ENCODE results near the gene HENMT1.

Gene HENMT1

GRCh38 chr1:108612496-108612895 is 48.4 kb downstream of the HENMT1 start:
- Histone ChIP-seq H3K4me1 (ENCODE audit: insufficient read depth, low read length) (no peaks in the 10 kb centered on the region), H3K27me3 (ENCODE audit: insufficient read depth, low read length) (no peaks in the 10 kb centered on the region), H3K27ac (ENCODE audit: low read length) (no peak overlapping the region), H3K4me3 (ENCODE audit: low read length) (no peak overlapping the region), H3K9ac (ENCODE audit: low read depth, low read length) (no peak overlapping the region), H3K9me3 (ENCODE audit: insufficient read depth, low read depth, low read length) (no peaks in the 10 kb centered on the region), H3K36me3 (ENCODE audit: insufficient read depth, low read depth, low read length) (peaks cover 38% of the 10 kb centered on the region)

GRCh38 chr1:108611984-108612383 is 48.9 kb downstream of the HENMT1 start:
- no peaks in the 10 kb centered on the region for H3K4me1 ChIP-seq (ENCODE audit: insufficient read depth, low read length)

DNA sequence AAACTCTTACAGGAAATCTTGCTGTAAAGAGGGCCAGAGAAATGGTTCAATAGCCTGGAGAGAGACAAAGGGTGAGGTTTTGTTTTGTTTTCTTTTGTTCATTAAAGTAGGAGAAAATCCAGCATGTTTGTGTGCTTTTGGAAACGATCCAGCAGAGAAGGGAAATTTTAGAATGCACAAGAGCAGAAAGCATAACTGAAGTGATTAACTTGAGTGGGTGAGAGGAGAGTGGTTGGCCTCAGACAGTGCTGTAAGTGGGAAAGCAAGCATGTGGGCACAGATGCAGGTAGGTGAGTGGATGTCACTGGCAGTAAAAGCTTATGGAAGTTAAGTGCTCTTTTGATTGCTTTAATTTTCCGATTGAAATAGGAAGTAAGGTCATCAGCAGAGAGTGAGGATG is 50.8 kb downstream of the HENMT1 start:
- H3K27ac ChIP-seq (ENCODE audit: low read length) = no peak overlapping the region
- peaks cover 38% of the 10 kb centered on the region for H3K36me3 ChIP-seq (ENCODE audit: insufficient read depth, low read depth, low read length)
- no peak overlapping the region for H3K4me3 ChIP-seq (ENCODE audit: low read length)
- H3K4me1 ChIP-seq (ENCODE audit: insufficient read depth, low read length) = no peaks in the 10 kb centered on the region
- no peaks in the 10 kb centered on the region for H3K27me3 ChIP-seq (ENCODE audit: insufficient read depth, low read length)
- H3K9ac ChIP-seq (ENCODE audit: low read depth, low read length) = no peak overlapping the region
- no peaks in the 10 kb centered on the region for H3K9me3 ChIP-seq (ENCODE audit: insufficient read depth, low read depth, low read length)

More at GRCh38 chr1:108611984-108612383, 48.9 kb downstream of the HENMT1 start:
- Histone ChIP-seq H3K4me3 (ENCODE audit: low read length) (no peak overlapping the region), H3K27me3 (ENCODE audit: insufficient read depth, low read length) (no peaks in the 10 kb centered on the region), H3K36me3 (ENCODE audit: insufficient read depth, low read depth, low read length) (peaks cover 38% of the 10 kb centered on the region), H3K9me3 (ENCODE audit: insufficient read depth, low read depth, low read length) (no peaks in the 10 kb centered on the region), H3K27ac (ENCODE audit: low read length) (no peak overlapping the region), H3K9ac (ENCODE audit: low read depth, low read length) (no peak overlapping the region)

GRCh38 chr1:108609483-108610049 is 51.3 kb downstream of the HENMT1 start:
- Histone ChIP-seq H3K27ac (ENCODE audit: low read length) (no peak overlapping the region), H3K4me1 (ENCODE audit: insufficient read depth, low read length) (no peaks in the 10 kb centered on the region), H3K4me3 (ENCODE audit: low read length) (no peak overlapping the region), H3K9ac (ENCODE audit: low read depth, low read length) (no peak overlapping the region), H3K36me3 (ENCODE audit: insufficient read depth, low read depth, low read length) (peaks cover 33% of the 10 kb centered on the region), H3K27me3 (ENCODE audit: insufficient read depth, low read length) (no peaks in the 10 kb centered on the region), H3K9me3 (ENCODE audit: insufficient read depth, low read depth, low read length) (no peaks in the 10 kb centered on the region)

GRCh38 chr1:108606478-108606877 is 54.4 kb downstream of the HENMT1 start:
- Histone ChIP-seq H3K36me3 (ENCODE audit: insufficient read depth, low read depth, low read length) (peaks cover 24% of the 10 kb centered on the region), H3K9ac (ENCODE audit: low read depth, low read length) (no peak overlapping the region)

DNA sequence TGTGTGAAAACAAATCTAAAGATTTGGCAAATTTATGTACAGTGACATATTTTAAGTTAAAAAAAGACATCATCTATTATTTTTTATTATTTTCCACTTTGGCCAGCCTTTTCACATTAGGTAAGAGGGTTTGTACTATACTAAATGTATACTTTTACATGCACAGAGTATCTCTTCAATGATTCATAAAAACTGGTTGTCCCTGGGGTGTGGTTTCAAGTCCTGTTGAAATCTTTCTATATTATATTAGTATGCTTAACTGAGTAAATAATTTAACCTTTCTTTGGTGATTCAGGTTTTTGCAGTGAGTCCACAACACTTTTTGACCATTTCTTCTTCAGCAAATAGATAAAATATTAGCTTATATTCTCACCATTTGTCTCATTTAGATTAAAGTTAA is 55.3 kb downstream of the HENMT1 start:
- Histone ChIP-seq H3K9ac (ENCODE audit: low read depth, low read length) (no peak overlapping the region), H3K4me1 (ENCODE audit: insufficient read depth, low read length) (no peaks in the 10 kb centered on the region), H3K9me3 (ENCODE audit: insufficient read depth, low read depth, low read length) (no peaks in the 10 kb centered on the region), H3K27ac (ENCODE audit: low read length) (no peak overlapping the region), H3K4me3 (ENCODE audit: low read length) (no peak overlapping the region), H3K36me3 (ENCODE audit: insufficient read depth, low read depth, low read length) (peaks cover 28% of the 10 kb centered on the region), H3K27me3 (ENCODE audit: insufficient read depth, low read length) (no peaks in the 10 kb centered on the region)

More at GRCh38 chr1:108606478-108606877, 54.4 kb downstream of the HENMT1 start:
- Histone ChIP-seq H3K4me3 (ENCODE audit: low read length) (no peak overlapping the region), H3K9me3 (ENCODE audit: insufficient read depth, low read depth, low read length) (no peaks in the 10 kb centered on the region), H3K27me3 (ENCODE audit: insufficient read depth, low read length) (no peaks in the 10 kb centered on the region), H3K27ac (ENCODE audit: low read length) (no peak overlapping the region), H3K4me1 (ENCODE audit: insufficient read depth, low read length) (no peaks in the 10 kb centered on the region)

- no peaks in the 10 kb centered on the region for H3K9me3 ChIP-seq (ENCODE audit: insufficient read depth, low read depth, low read length)
- H3K4me1 ChIP-seq (ENCODE audit: insufficient read depth, low read length) = no peaks in the 10 kb centered on the region
- no peak overlapping the region for H3K9ac ChIP-seq (ENCODE audit: low read depth, low read length)
- peaks cover 20% of the 10 kb centered on the region for H3K36me3 ChIP-seq (ENCODE audit: insufficient read depth, low read depth, low read length)
- H3K4me3 ChIP-seq (ENCODE audit: low read length) = no peak overlapping the region
- no peak overlapping the region for H3K27ac ChIP-seq (ENCODE audit: low read length)
- H3K27me3 ChIP-seq (ENCODE audit: insufficient read depth, low read length) = no peaks in the 10 kb centered on the region
These were observed 59.0 kb downstream of the HENMT1 start for GRCh38 chr1:108601708-108602410.

DNA sequence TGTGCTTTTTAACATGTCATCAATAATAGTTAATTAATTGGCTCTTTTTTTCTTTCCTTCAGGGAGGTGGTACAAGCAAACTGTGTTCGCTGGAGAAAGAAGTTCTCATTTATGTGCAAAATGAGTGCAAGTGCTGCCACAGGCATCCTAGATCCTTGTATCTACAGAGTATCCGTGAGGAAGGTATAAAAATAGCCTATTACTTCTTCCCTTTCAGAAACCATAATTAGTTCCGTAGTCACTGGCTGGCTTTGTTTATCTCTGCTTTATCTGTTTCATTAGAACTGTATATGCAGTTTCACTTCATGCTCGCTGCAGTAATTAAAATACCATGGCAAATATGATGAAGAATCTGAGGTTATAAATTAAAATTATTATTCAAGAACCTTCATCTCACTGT is 60.4 kb downstream of the HENMT1 start:
- H3K36me3 ChIP-seq (ENCODE audit: insufficient read depth, low read depth, low read length) = peaks cover 20% of the 10 kb centered on the region
- H3K4me3 ChIP-seq (ENCODE audit: low read length) = no peak overlapping the region
- H3K9me3 ChIP-seq (ENCODE audit: insufficient read depth, low read depth, low read length) = no peaks in the 10 kb centered on the region
- no peaks in the 10 kb centered on the region for H3K4me1 ChIP-seq (ENCODE audit: insufficient read depth, low read length)
- H3K9ac ChIP-seq (ENCODE audit: low read depth, low read length) = no peak overlapping the region
- H3K27ac ChIP-seq (ENCODE audit: low read length) = no peak overlapping the region
- no peaks in the 10 kb centered on the region for H3K27me3 ChIP-seq (ENCODE audit: insufficient read depth, low read length)

DNA sequence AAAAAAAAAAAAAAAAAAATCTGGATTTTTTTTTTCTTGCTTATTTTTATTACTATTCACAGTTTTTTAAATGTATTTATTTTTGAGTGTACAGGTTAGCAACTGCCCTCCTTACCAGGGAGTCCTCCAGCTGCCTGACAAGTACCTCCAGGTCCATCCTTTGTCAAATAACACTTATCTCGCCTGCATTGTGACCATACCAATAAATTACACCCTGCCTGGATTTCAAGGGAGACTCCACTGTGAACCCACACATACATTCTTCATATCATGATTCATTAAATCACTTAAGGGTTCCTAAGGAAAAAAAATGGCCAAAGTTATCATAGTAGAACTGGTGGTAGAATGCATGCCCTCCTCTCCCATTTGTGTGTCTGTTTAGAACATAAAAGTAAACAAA is 62.6 kb downstream of the HENMT1 start:
- H3K27me3 ChIP-seq (ENCODE audit: insufficient read depth, low read length) = no peaks in the 10 kb centered on the region
- no peak overlapping the region for H3K27ac ChIP-seq (ENCODE audit: low read length)
- H3K4me1 ChIP-seq (ENCODE audit: insufficient read depth, low read length) = no peaks in the 10 kb centered on the region
- H3K4me3 ChIP-seq (ENCODE audit: low read length) = no peak overlapping the region
- no peak overlapping the region for H3K9ac ChIP-seq (ENCODE audit: low read depth, low read length)
- H3K36me3 ChIP-seq (ENCODE audit: insufficient read depth, low read depth, low read length) = peaks cover 12% of the 10 kb centered on the region
- no peaks in the 10 kb centered on the region for H3K9me3 ChIP-seq (ENCODE audit: insufficient read depth, low read depth, low read length)
